Activated T-cell treated with anti-CD3 and anti-CD28 coated beads for 48 hours (primary cell): Measurements from ENCODE around the gene ITGB4.

Experiments used
- DNase-seq: peaks from one replicate; pipeline ENCODE4 v3.0.0-alpha.2; 2020; ENCODE audit warnings: low read depth

The ITGB4 gene

GRCh38 chr17:75697651-75698291 lies 23.5 kb upstream of the ITGB4 start:
- no peak for DNase-seq

GRCh38 chr17:75698659-75699058 lies 22.6 kb upstream of the ITGB4 start:
- no peak for DNase-seq

GRCh38 chr17:75701288-75701687 lies 20.0 kb upstream of the ITGB4 start:
- DNase-seq, result no peak

GRCh38 chr17:75703191-75703590 lies 18.1 kb upstream of the ITGB4 start:
- no peak for DNase-seq

GRCh38 chr17:75703591-75703990 lies 17.7 kb upstream of the ITGB4 start:
- DNase-seq, result no peak

GRCh38 chr17:75704963-75705875 lies 16.0 kb upstream of the ITGB4 start:
- DNase-seq, result no peak

- DNase-seq, result no peak
Measured at GRCh38 chr17:75706042-75706728, 15.1 kb upstream of the ITGB4 start.

GRCh38 chr17:75707079-75707571 lies 14.1 kb upstream of the ITGB4 start:
- DNase-seq, result no peak

- DNase-seq, result no peak
Measured at GRCh38 chr17:75712446-75712845, 8.8 kb upstream of the ITGB4 start.

GRCh38 chr17:75719732-75720131 lies 1.5 kb upstream of the ITGB4 start:
- DNase-seq, result no peak

GRCh38 chr17:75721463-75722011 lies 278 bp downstream of the ITGB4 start:
- DNase-seq, result no peak

GRCh38 chr17:75722076-75722475 lies 817 bp downstream of the ITGB4 start:
- no peak for DNase-seq

- no peak for DNase-seq
Measured at GRCh38 chr17:75722542-75723095, 1.4 kb downstream of the ITGB4 start.

GRCh38 chr17:75723171-75723930 lies 2.1 kb downstream of the ITGB4 start:
- DNase-seq, result no peak

- no peak for DNase-seq
Measured at GRCh38 chr17:75724016-75725003, 3.1 kb downstream of the ITGB4 start.

GRCh38 chr17:75725504-75725903 lies 4.2 kb downstream of the ITGB4 start:
- DNase-seq, result no peak

- no peak for DNase-seq
Measured at GRCh38 chr17:75727391-75727790, 6.1 kb downstream of the ITGB4 start.

- DNase-seq, result no peak
Measured at GRCh38 chr17:75729351-75729750, 8.1 kb downstream of the ITGB4 start.

GRCh38 chr17:75730065-75730464 lies 8.8 kb downstream of the ITGB4 start:
- DNase-seq, result no peak

GRCh38 chr17:75731086-75731715 lies 9.9 kb downstream of the ITGB4 start:
- no peak for DNase-seq
